ENCODE measurements around the gene SLC7A6. TPM values are rescaled to one million over a fixed set of nuclear protein-coding genes. Genes with fewer than 3 reads are reported as not detected.

SLC7A6 gene
- total and polyA plus RNA-seq, 2 of the 8 experiments (the other 6 are each of a cell fraction or from before 2014, with no cell fraction given) = 28.0 to 37.8 TPM

DNA sequence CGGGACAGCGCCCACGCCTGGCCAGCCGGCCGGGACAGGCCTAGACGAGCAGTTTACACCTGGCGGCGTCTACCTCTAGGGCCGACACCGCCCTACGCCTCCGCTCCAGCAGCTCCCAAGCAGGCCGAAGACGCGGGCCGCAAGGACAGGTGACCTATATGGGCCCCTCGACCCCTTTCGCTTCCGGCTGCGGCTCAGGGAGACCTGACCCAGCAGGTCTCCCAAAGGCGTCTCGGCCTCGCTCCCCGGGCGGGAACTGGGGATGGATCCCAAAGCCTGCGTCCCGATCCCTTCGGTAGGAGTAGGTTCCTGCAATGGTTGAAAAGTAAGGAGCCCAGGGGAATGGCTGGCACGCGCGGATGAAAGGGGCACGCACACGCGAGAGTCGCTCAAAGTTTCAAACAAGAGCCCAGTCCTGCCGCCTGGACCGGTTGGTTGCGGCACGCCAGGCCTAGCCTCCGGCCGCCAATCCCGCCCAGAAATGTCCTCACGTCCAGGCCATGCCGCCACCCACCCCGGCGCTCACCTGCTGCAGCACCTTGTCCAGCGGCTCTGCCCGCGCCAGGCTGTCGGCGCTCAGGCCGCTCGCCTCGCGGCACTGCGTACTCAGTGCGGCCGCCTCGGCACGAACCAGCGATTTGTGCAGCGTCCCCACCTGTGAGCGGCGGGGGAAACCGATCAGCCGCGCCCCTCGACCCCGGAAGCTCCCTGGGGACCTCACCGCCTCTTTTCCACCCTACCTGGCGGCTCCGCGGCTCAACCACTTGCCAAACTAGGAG lies 29.0 kb upstream of the SLC7A6 start (continued):
- TF ChIP-seq CHD7 (IDR thresholded peaks at IDR 0.05; ENCODE audit: insufficient replicate concordance, low read length) (no peak), SIN3A (conservative IDR thresholded peaks at IDR 0.05 in 1 of 2, IDR thresholded peaks at IDR 0.05 in 1 of 2; ENCODE audit: low read depth in 1 of 2, low read length in 2 of 2) (no peak; a peak in 2 of 4 replicates), ZNF274 (IDR thresholded peaks at IDR 0.05; ENCODE audit: borderline replicate concordance, extremely low read depth, low read length) (no peak), RAD21 (IDR thresholded peaks at IDR 0.05 in 1 of 2, conservative IDR thresholded peaks at IDR 0.05 in 1 of 2; ENCODE audit: low read depth in 2 of 2, low read length in 2 of 2) (peak in 1 of 2 experiments; percentile 15; a peak in 1 of 4 replicates), CTBP2 (IDR thresholded peaks at IDR 0.05; ENCODE audit: borderline replicate concordance, insufficient read depth, insufficient read length, low read length) (no peak), JUN (IDR thresholded peaks at IDR 0.05; ENCODE audit: low read depth, low read length) (no peak), SRF (IDR thresholded peaks at IDR 0.05; ENCODE audit: low read depth, low read length) (no peak), SIX5 (IDR thresholded peaks at IDR 0.05; ENCODE audit: low read depth, low read length) (no peak), YY1 (IDR thresholded peaks at IDR 0.05; ENCODE audit: low read depth, low read length) (no peak)
